Breast epithelium (tissue), 3 donors: ENCODE data around the gene DUSP22.

Source experiments
- POLR2A ChIP-seq: fragments of 450-650 bp; IDR thresholded peaks from one replicate; pipeline ENCODE4 v1.6.1; 2016; ENCODE audit warnings: antibody characterized with exemption, mild to moderate bottlenecking, moderate library complexity
- TF ChIP-seq, protein P1 (sequence below), 3 donors: fragments of 450-650 bp; IDR thresholded peaks; one replicate each; pipeline ENCODE4 v1.5.1; 2016 to 2017; ENCODE audit warnings: antibody characterized with exemption in 3 of 3, mild to moderate bottlenecking in 3 of 3, moderate library complexity in 3 of 3

DNA sequence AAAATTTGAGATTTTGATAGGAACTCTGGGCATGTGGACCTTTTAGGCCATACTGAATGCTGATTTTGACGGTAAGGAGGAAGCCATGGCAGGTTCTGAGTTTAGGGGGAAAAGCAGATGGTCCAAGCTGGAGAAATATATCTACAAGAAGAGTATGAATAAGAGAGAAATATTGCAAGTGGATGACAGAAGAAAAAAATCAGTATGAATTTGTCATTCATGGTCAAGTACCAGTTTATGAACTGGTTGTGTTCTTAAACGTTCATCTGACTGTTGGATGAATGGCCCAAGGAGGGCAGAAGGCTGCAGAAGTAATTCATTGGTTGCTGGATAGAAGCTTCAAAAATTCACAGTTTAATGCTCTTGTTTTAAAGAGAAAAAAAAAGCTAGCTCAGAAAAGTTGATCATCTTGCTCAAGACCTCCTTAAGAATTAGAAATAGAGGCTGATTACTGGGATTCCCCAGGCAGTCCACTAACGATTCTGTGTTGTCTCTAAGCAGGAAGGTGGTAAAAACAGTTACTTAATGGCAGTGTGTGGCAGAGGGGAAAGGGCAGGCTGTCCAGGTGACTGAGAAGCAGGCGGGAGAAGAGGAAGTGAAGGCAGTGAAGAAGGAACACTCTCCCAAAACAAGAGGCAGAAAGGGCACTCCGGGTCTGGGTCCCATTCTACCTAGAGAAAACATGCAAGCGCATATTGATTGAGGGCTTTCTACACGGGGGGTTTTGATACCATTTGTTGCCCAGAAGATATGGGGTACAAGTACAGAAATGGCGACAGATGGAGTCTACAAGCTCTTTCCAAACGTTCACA, 2.0 kb upstream of the DUSP22 start:
- TF ChIP-seq POLR2A: no peak
- TF ChIP-seq, protein P1, sequence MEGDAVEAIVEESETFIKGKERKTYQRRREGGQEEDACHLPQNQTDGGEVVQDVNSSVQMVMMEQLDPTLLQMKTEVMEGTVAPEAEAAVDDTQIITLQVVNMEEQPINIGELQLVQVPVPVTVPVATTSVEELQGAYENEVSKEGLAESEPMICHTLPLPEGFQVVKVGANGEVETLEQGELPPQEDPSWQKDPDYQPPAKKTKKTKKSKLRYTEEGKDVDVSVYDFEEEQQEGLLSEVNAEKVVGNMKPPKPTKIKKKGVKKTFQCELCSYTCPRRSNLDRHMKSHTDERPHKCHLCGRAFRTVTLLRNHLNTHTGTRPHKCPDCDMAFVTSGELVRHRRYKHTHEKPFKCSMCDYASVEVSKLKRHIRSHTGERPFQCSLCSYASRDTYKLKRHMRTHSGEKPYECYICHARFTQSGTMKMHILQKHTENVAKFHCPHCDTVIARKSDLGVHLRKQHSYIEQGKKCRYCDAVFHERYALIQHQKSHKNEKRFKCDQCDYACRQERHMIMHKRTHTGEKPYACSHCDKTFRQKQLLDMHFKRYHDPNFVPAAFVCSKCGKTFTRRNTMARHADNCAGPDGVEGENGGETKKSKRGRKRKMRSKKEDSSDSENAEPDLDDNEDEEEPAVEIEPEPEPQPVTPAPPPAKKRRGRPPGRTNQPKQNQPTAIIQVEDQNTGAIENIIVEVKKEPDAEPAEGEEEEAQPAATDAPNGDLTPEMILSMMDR (IDR thresholded peaks at IDR 0.05): no peak
